SK-N-SH (cell line): ENCODE data around the gene GAB1. TPM values are rescaled to one million over a fixed set of nuclear protein-coding genes. Genes with fewer than 3 reads are reported as not detected.

ENCODE experiments used
- CTCF ChIA-PET: fragments of 300-600, 350-600 bp; formaldehyde crosslinking; extraction: SDS; loops from one replicate; lab custom pipeline; 2021; lab: Yijun Ruan, JAX
- POLR2A ChIA-PET: fragments of 350-600 bp; sonication (Branson Sonifier 250); formaldehyde crosslinking; extraction: SDS; loops from one replicate; lab custom pipeline; 2020; ENCODE audit warnings: antibody characterized with exemption, inconsistent platforms; lab: Yijun Ruan, JAX
- DNase-seq: peaks from one replicate; pipeline ENCODE4 v3.0.0; 2012
- H2AFZ ChIP-seq: fragments of 200-600 bp; sonication (generic); 2 replicates; pipeline ENCODE4 v1.8.1; 2016; ENCODE audit warnings: antibody characterized with exemption, mild to moderate bottlenecking, low read depth
- H3F3A ChIP-seq: fragments of 200-600 bp; sonication (generic); replicated peaks from 2 replicates; pipeline ENCODE3; 2016; ENCODE audit warnings: antibody characterized with exemption, mild to moderate bottlenecking; ENCODE audit not compliant: insufficient read depth
- H3K27ac ChIP-seq, 2 experiments: fragments of 200-500 bp in 1 of 2; fragments of 200-600 bp in 1 of 2; sonication (Bioruptor generic) in 1 of 2; sonication (generic), shearing (Covaris generic) in 1 of 2; 2 replicates each; pipeline versions ENCODE4 v1.5.1 to v1.6.1; 2014 to 2016; ENCODE audit warnings: low read depth in 2 of 2, inconsistent platforms in 1 of 2, low read length in 1 of 2, mild to moderate bottlenecking in 1 of 2, mixed read lengths in 1 of 2
- H3K27me3 ChIP-seq: fragments of 200-600 bp; sonication (generic), shearing (Covaris generic); 2 replicates; pipeline ENCODE4 v1.6.1; 2016; ENCODE audit warnings: mixed run types; ENCODE audit not compliant: insufficient read depth
- H3K36me3 ChIP-seq, 2 experiments: fragments of 200-500 bp in 1 of 2; fragments of 200-600 bp in 1 of 2; sonication (Bioruptor generic) in 1 of 2; sonication (generic) in 1 of 2; replicated peaks in 1 of 2; 2 replicates each; pipeline versions ENCODE3 to v1.5.1; 2014 to 2016; ENCODE audit warnings: low read length in 1 of 2, mild to moderate bottlenecking in 1 of 2; ENCODE audit not compliant: insufficient read depth in 2 of 2, control insufficient read depth in 1 of 2
- H3K4me1 ChIP-seq, 2 experiments: fragments of 200-500 bp in 1 of 2; fragments of 200-600 bp in 1 of 2; sonication (Bioruptor generic) in 1 of 2; sonication (generic), shearing (Covaris generic) in 1 of 2; 2 replicates each; pipeline versions ENCODE4 v1.5.1 to v1.6.1; 2014 to 2016; ENCODE audit warnings: low read depth in 1 of 2, low read length in 1 of 2, mixed run types in 1 of 2; ENCODE audit not compliant: insufficient read depth in 2 of 2, control insufficient read depth in 1 of 2
- H3K4me2 ChIP-seq: fragments of 200-600 bp; sonication (generic), shearing (Covaris generic); 2 replicates; pipeline ENCODE4 v1.6.1; 2017; ENCODE audit warnings: mixed run types
- H3K4me3 ChIP-seq, 2 experiments: fragments of 200-500 bp in 1 of 2; fragments of 200-600 bp in 1 of 2; sonication (Bioruptor generic) in 1 of 2; sonication (generic), shearing (Covaris generic) in 1 of 2; 2 replicates each; pipeline versions ENCODE4 v1.5.1 to v1.8.1; 2014 to 2016; ENCODE audit warnings: low read depth in 2 of 2, inconsistent platforms in 1 of 2, low read length in 1 of 2, mild to moderate bottlenecking in 1 of 2, mixed read lengths in 1 of 2, moderate library complexity in 1 of 2
- H3K79me2 ChIP-seq: fragments of 200-600 bp; sonication (generic); 2 replicates; pipeline ENCODE4 v1.8.1; 2017; ENCODE audit warnings: mild to moderate bottlenecking; ENCODE audit not compliant: insufficient read depth
- H3K9ac ChIP-seq: fragments of 200-600 bp; sonication (generic); 2 replicates; pipeline ENCODE4 v1.6.1; 2017; ENCODE audit warnings: mixed run types
- H3K9me2 ChIP-seq: fragments of 200-600 bp; sonication (generic); 2 replicates; pipeline ENCODE4 v1.6.1; 2017; ENCODE audit warnings: mixed run types
- H3K9me3 ChIP-seq: fragments of 200-600 bp; sonication (generic); 2 replicates; pipeline ENCODE4 v1.6.1; 2017; ENCODE audit warnings: mixed run types, mild to moderate bottlenecking, moderate library complexity
- H4K20me1 ChIP-seq: fragments of 200-600 bp; sonication (generic); 2 replicates; pipeline ENCODE4 v1.6.1; 2017; ENCODE audit warnings: mild to moderate bottlenecking, mixed run types; ENCODE audit not compliant: insufficient read depth
- CTCF ChIP-seq: fragments of 200-600 bp; sonication (generic); IDR thresholded peaks from 2 replicates; pipeline ENCODE4 v1.6.1; 2017; ENCODE audit warnings: antibody characterized with exemption, mild to moderate bottlenecking, moderate library complexity
- EP300 ChIP-seq, 2 experiments: IDR thresholded peaks; 2 replicates each; pipeline versions ENCODE4 v1.4.0 to v1.6.1; 2012; ENCODE audit warnings: borderline replicate concordance in 1 of 2, low read depth in 1 of 2, low read length in 1 of 2
- EZH2phosphoT487 ChIP-seq: fragments of 200-600 bp; sonication (generic); IDR thresholded peaks from 2 replicates; pipeline ENCODE4 v1.6.1; 2017; ENCODE audit warnings: low read depth, mixed run types, mild to moderate bottlenecking, antibody characterized with exemption, moderate library complexity, borderline replicate concordance
- FOXM1 ChIP-seq: IDR thresholded peaks from 2 replicates; pipeline ENCODE4 v1.4.0; 2012; ENCODE audit warnings: low read depth, mild to moderate bottlenecking
- GABPA ChIP-seq: IDR thresholded peaks from 2 replicates; pipeline ENCODE4 v1.4.0; 2012; ENCODE audit warnings: low read depth, mild to moderate bottlenecking
- IRF3 ChIP-seq: fragments of 150-350 bp; IDR thresholded peaks from 2 replicates; pipeline ENCODE4 v1.6.1; 2016; ENCODE audit warnings: mild to moderate bottlenecking, low read depth, low read length
- JUND ChIP-seq: IDR thresholded peaks from 2 replicates; pipeline ENCODE4 v1.4.0; 2012
- MXI1 ChIP-seq: IDR thresholded peaks from 2 replicates; pipeline ENCODE4 v1.6.1; 2012; ENCODE audit warnings: mild to moderate bottlenecking, low read depth, low read length, improper control_type of control experiment
- NFIC ChIP-seq: IDR thresholded peaks from 2 replicates; pipeline ENCODE4 v1.4.0; 2012; ENCODE audit warnings: borderline replicate concordance
- NRF1 ChIP-seq: IDR thresholded peaks from 2 replicates; pipeline ENCODE4 v1.6.1; 2012; ENCODE audit warnings: low read depth, mild to moderate bottlenecking, low read length
- RAD21 ChIP-seq: IDR thresholded peaks from 2 replicates; pipeline ENCODE4 v1.6.1; 2012; ENCODE audit warnings: mild to moderate bottlenecking, low read length
- RCOR1 ChIP-seq: fragments of 150-350 bp; IDR thresholded peaks from 2 replicates; pipeline ENCODE4 v1.6.1; 2017; ENCODE audit warnings: antibody characterized with exemption, low read length
- RFX5 ChIP-seq: IDR thresholded peaks from 2 replicates; pipeline ENCODE4 v1.6.1; 2012; ENCODE audit warnings: mild to moderate bottlenecking, improper control_type of control experiment, low read length
- RXRA ChIP-seq: IDR thresholded peaks from 2 replicates; pipeline ENCODE4 v1.4.0; 2012; ENCODE audit warnings: low read depth, mild to moderate bottlenecking, borderline replicate concordance
- TAF1 ChIP-seq: IDR thresholded peaks from 2 replicates; pipeline ENCODE4 v1.6.1; 2012; ENCODE audit warnings: low read depth, mild to moderate bottlenecking, low read length, moderate library complexity, borderline replicate concordance
- TCF12 ChIP-seq: IDR thresholded peaks from 2 replicates; pipeline ENCODE4 v1.4.0; 2012
- TEAD4 ChIP-seq: IDR thresholded peaks from 2 replicates; pipeline ENCODE4 v1.4.0; 2012; ENCODE audit warnings: mild to moderate bottlenecking, borderline replicate concordance; ENCODE audit not compliant: insufficient read depth
- USF1 ChIP-seq: IDR thresholded peaks from 2 replicates; pipeline ENCODE4 v1.4.0; 2012; ENCODE audit warnings: low read depth, borderline replicate concordance
- YY1 ChIP-seq: IDR thresholded peaks from 2 replicates; pipeline ENCODE4 v1.4.0; 2012; ENCODE audit warnings: low read depth, mild to moderate bottlenecking
- WGBS: methylation state at CpG from one replicate; pipeline ENCODE4 v1.1.6; 2017; ENCODE audit warnings: low lambda C conversion rate; 5-methylcytosine and 5-hydroxymethylcytosine counted together
- polyA plus RNA-seq, 3 experiments: library from polyadenylated mRNA; depleted of rRNA; stranded (reverse); fragments of >200 nt; gene quantifications; 2 replicates each; pipeline ENCODE4 v1.2.3, GENCODE V29; 2012

The GAB1 gene
- polyA plus RNA-seq, 1 of the 3 experiments (the other 2 are of a cell fraction) = 3.7 TPM

- Histone ChIP-seq H3K79me2 (peaks cover 62% of the 10 kb centered on the region), H3F3A (peaks cover 6% of the 10 kb centered on the region), H3K27ac (no peak overlapping the region), H3K4me1 (peaks cover 9 to 15% of the 10 kb centered on the region in 2 experiments; a peak in 3 of 4 replicates), H3K9ac (no peak overlapping the region), H3K4me3 (no peak overlapping the region), H3K9me2 (no peaks in the 10 kb centered on the region), H3K9me3 (no peaks in the 10 kb centered on the region), H2AFZ (no peak overlapping the region), H3K27me3 (no peaks in the 10 kb centered on the region), H4K20me1 (peaks cover 35% of the 10 kb centered on the region), H3K4me2 (peak overlapping the region; percentile 100; the same call in 1 of the 2 replicates), H3K36me3 (no peaks in the 10 kb centered on the region)
- ChIA-PET POLR2A (no interaction called here), CTCF (interaction anchor here (0.6 to 3.0 kb wide), 2 partner anchors 12 to 17 kb away, joined by 3 to 8 read pairs; no protein-coding TSS in a partner anchor)
- WGBS = 97% methylated on average over 2 of the region's 2 CpGs
- TF ChIP-seq RAD21 = no peak
- no peak for TF ChIP-seq NFIC
- TF ChIP-seq FOXM1 = no peak
- TF ChIP-seq TEAD4 = no peak
- TF ChIP-seq EP300 (IDR thresholded peaks at IDR 0.05; ENCODE audit: borderline replicate concordance in 1 of 2, low read depth in 1 of 2, low read length in 1 of 2) = no peak
- no peak for TF ChIP-seq NRF1
- TF ChIP-seq IRF3 = no peak
- no peak for TF ChIP-seq TCF12
- DNase-seq = no peak
These were observed 2.8 kb downstream of the GAB1 start for GRCh38 chr4:143339497-143339896.

GRCh38 chr4:143341186-143341755 is 4.6 kb downstream of the GAB1 start:
- Histone ChIP-seq H3K4me3 (no peak overlapping the region), H3K9me2 (no peaks in the 10 kb centered on the region), H3F3A (no peaks in the 10 kb centered on the region), H3K4me2 (no peak overlapping the region), H3K4me1 (peaks cover 12 to 25% of the 10 kb centered on the region in 2 experiments; a peak in 3 of 4 replicates), H3K36me3 (no peaks in the 10 kb centered on the region), H3K9me3 (no peaks in the 10 kb centered on the region), H3K27ac (no peak overlapping the region; a peak in 1 of 4 replicates), H4K20me1 (peaks cover 39% of the 10 kb centered on the region), H3K79me2 (peaks cover 73% of the 10 kb centered on the region), H3K9ac (no peak overlapping the region), H3K27me3 (no peaks in the 10 kb centered on the region), H2AFZ (no peak overlapping the region)
- ChIA-PET POLR2A (no interaction called here), CTCF (interaction anchor here (2.0 kb wide), 1 partner anchor 9 kb away, joined by 4 read pairs; no protein-coding TSS in a partner anchor)
- 93% methylated on average over 2 of the region's 2 CpGs for WGBS
- TF ChIP-seq RCOR1 (no peak), MXI1 (peak; percentile 36; the same call in 1 of the 2 replicates)
- no peak for DNase-seq

- Histone ChIP-seq H3K4me1 (peaks cover 14 to 26% of the 10 kb centered on the region in 2 experiments; a peak in 3 of 4 replicates), H3F3A (no peaks in the 10 kb centered on the region), H3K9me3 (no peaks in the 10 kb centered on the region), H3K9ac (no peak overlapping the region), H3K9me2 (no peaks in the 10 kb centered on the region), H3K27ac (no peak overlapping the region), H3K36me3 (no peaks in the 10 kb centered on the region), H3K4me2 (no peak overlapping the region), H3K79me2 (peaks cover 68% of the 10 kb centered on the region), H2AFZ (no peak overlapping the region), H3K4me3 (no peak overlapping the region), H4K20me1 (peaks cover 27% of the 10 kb centered on the region), H3K27me3 (no peaks in the 10 kb centered on the region)
- 94% methylated on average over 3 of the region's 3 CpGs for WGBS
- CTCF ChIA-PET = interaction anchor here (0.8 to 1.2 kb wide), 3 partner anchors 10 to 33 kb away, joined by 3 to 4 read pairs (median 3); no protein-coding TSS in a partner anchor
- POLR2A ChIA-PET = no interaction called here
- no peak for DNase-seq
- TF ChIP-seq TAF1 = no peak
- TF ChIP-seq JUND = no peak
- no peak for TF ChIP-seq EP300 (IDR thresholded peaks at IDR 0.05; ENCODE audit: borderline replicate concordance in 1 of 2, low read depth in 1 of 2, low read length in 1 of 2)
- no peak for TF ChIP-seq RXRA
- TF ChIP-seq CTCF = no peak
- no peak for TF ChIP-seq RFX5
- no peak for TF ChIP-seq USF1
- TF ChIP-seq GABPA = no peak
- TF ChIP-seq FOXM1 = no peak
- no peak for TF ChIP-seq EZH2phosphoT487
- no peak for TF ChIP-seq NRF1
- TF ChIP-seq YY1 = no peak
These were observed 6.7 kb downstream of the GAB1 start for GRCh38 chr4:143343276-143343831.
